CD4-positive, alpha-beta T cell treated with Interleukin-10 for 1 hour (primary cell): ENCODE measurements around the gene ZC3H14.
"Not testable (repeated sequence)": the region's sequence is repeated elsewhere in the genome, so short reads cannot be mapped to it uniquely, and the experiment has no call there.

Experiments
- DNase-seq: peaks from one replicate; pipeline ENCODE4 v3.0.0-alpha.2; 2020

Gene ZC3H14

GRCh38 chr14:88562831-88563686 lies at the start of gene ZC3H14:
Gene ZC3H14, plus strand, starts transcription at chr14:88563037. Its CDS starts 97 bp downstream, at chr14:88563134.
- DNase-seq, result peak; percentile 91

- no peak for DNase-seq
These were observed 47.2 kb upstream of the ZC3H14 start for GRCh38 chr14:88515499-88516221.

GRCh38 chr14:88516861-88517357 lies 45.9 kb upstream of the ZC3H14 start:
- DNase-seq, result no peak

- DNase-seq, result no peak
These were observed 44.0 kb upstream of the ZC3H14 start for GRCh38 chr14:88518592-88519512.

- no peak for DNase-seq
These were observed 42.9 kb upstream of the ZC3H14 start for GRCh38 chr14:88519907-88520306.

GRCh38 chr14:88521818-88522217 lies 41.0 kb upstream of the ZC3H14 start:
- no peak for DNase-seq

- DNase-seq, result no peak
These were observed 40.4 kb upstream of the ZC3H14 start for GRCh38 chr14:88522393-88522792.

GRCh38 chr14:88529889-88530288 lies 32.9 kb upstream of the ZC3H14 start:
- DNase-seq, result not testable (repeated sequence)

GRCh38 chr14:88533064-88533602 lies 29.7 kb upstream of the ZC3H14 start:
- DNase-seq, result no peak

GRCh38 chr14:88535149-88535548 lies 27.7 kb upstream of the ZC3H14 start:
- no peak for DNase-seq

- DNase-seq, result no peak
These were observed 27.0 kb upstream of the ZC3H14 start for GRCh38 chr14:88535813-88536212.

- no peak for DNase-seq
These were observed 21.5 kb upstream of the ZC3H14 start for GRCh38 chr14:88541324-88541723.

- DNase-seq, result no peak
These were observed 19.7 kb upstream of the ZC3H14 start for GRCh38 chr14:88542857-88543795.

- no peak for DNase-seq
These were observed 17.6 kb upstream of the ZC3H14 start for GRCh38 chr14:88545256-88545655.

- no peak for DNase-seq
These were observed 16.0 kb upstream of the ZC3H14 start for GRCh38 chr14:88546621-88547385.

GRCh38 chr14:88547386-88547780 lies 15.5 kb upstream of the ZC3H14 start:
- no peak for DNase-seq

GRCh38 chr14:88550078-88550477 lies 12.8 kb upstream of the ZC3H14 start:
- no peak for DNase-seq

- DNase-seq, result peak; percentile 47
These were observed 11.6 kb upstream of the ZC3H14 start for GRCh38 chr14:88551094-88551870.

GRCh38 chr14:88551980-88552431 lies 10.8 kb upstream of the ZC3H14 start:
- no peak for DNase-seq

- no peak for DNase-seq
These were observed 10.0 kb upstream of the ZC3H14 start for GRCh38 chr14:88552876-88553275.
